HG03571 (cell line): ENCODE data around the gene CD3G.
"Not testable (repeated sequence)": the region's sequence is repeated elsewhere in the genome, so short reads cannot be mapped to it uniquely, and the experiment has no call there.

Experiments used
- ATAC-seq: cut with Tn5 transposase; IDR thresholded peaks from one replicate; pipeline ENCODE4 v1.9.1; 2021; ENCODE audit not compliant: unreplicated experiment

Gene CD3G

GRCh38 chr11:118343981-118344515 is at the start of gene CD3G:
CD3G (plus strand) TSS chr11:118344344; CDS start chr11:118344424, 80 bp downstream.
- ATAC-seq, result no peak

GRCh38 chr11:118295199-118295598 is 48.9 kb upstream of the CD3G start:
- ATAC-seq, result no peak

GRCh38 chr11:118295815-118296454 is 48.2 kb upstream of the CD3G start:
- no peak for ATAC-seq

- ATAC-seq, result no peak
Measured at GRCh38 chr11:118301600-118302195, 42.4 kb upstream of the CD3G start.

GRCh38 chr11:118304227-118304567 is 39.9 kb upstream of the CD3G start:
- ATAC-seq, result no peak

- ATAC-seq, result no peak
Measured at GRCh38 chr11:118304568-118305248, 39.4 kb upstream of the CD3G start, which contains the start of gene CD3E. CD3E (plus strand) TSS chr11:118304730; CDS start chr11:118304953, 223 bp downstream.

- ATAC-seq, result no peak
Measured at GRCh38 chr11:118305726-118306125, 38.4 kb upstream of the CD3G start.

- no peak for ATAC-seq
Measured at GRCh38 chr11:118306556-118306955, 37.6 kb upstream of the CD3G start.

- not testable (repeated sequence) for ATAC-seq
Measured at GRCh38 chr11:118308995-118309528, 35.1 kb upstream of the CD3G start.

- ATAC-seq, result no peak
Measured at GRCh38 chr11:118310271-118310670, 33.9 kb upstream of the CD3G start.

- no peak for ATAC-seq
Measured at GRCh38 chr11:118310781-118311485, 33.2 kb upstream of the CD3G start.

GRCh38 chr11:118311518-118311917 is 32.6 kb upstream of the CD3G start:
- ATAC-seq, result no peak

- ATAC-seq, result no peak
Measured at GRCh38 chr11:118312328-118312727, 31.8 kb upstream of the CD3G start.

- no peak for ATAC-seq
Measured at GRCh38 chr11:118313242-118313641, 30.9 kb upstream of the CD3G start.

- no peak for ATAC-seq
Measured at GRCh38 chr11:118314988-118315411, 29.1 kb upstream of the CD3G start.

- no peak for ATAC-seq
Measured at GRCh38 chr11:118318124-118318523, 26.0 kb upstream of the CD3G start.

GRCh38 chr11:118318581-118319336 is 25.4 kb upstream of the CD3G start:
- no peak for ATAC-seq

- ATAC-seq, result no peak
Measured at GRCh38 chr11:118319337-118319707, 24.8 kb upstream of the CD3G start.

GRCh38 chr11:118320515-118320914 is 23.6 kb upstream of the CD3G start:
- no peak for ATAC-seq

GRCh38 chr11:118321386-118322082 is 22.6 kb upstream of the CD3G start:
- ATAC-seq, result no peak
